Embryonic facial prominence (tissue), 1 donor: ENCODE data around the gene CTTNBP2.

Experiments
- DNase-seq: peaks from one replicate; pipeline ENCODE4 v3.0.0-alpha.2; 2016; ENCODE audit errors: extremely low spot score

CTTNBP2 gene

DNA sequence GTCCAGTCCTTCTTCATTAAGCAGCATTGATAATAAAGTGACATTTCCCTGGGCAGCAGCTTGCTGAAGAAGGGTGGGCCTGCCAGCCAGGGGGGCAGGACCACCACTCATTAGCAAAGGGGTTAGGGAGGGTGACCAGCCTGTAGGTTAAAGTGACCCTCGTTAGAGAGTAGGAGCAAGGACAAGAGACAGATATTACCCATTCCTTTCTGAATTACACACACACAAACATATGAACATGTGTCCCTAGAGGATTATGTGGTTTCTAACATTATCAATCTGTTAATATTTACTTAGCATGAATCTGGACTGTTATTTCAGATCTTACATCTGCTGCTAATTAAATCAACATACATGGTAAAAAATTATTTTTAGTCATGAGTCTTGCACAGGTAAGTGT is 88.9 kb downstream of the CTTNBP2 start:
- no peak for DNase-seq

- DNase-seq: no peak
Measured at GRCh38 chr7:117782761-117783160, 90.5 kb downstream of the CTTNBP2 start.

GRCh38 chr7:117781707-117782106 is 91.5 kb downstream of the CTTNBP2 start:
- DNase-seq: no peak

DNA sequence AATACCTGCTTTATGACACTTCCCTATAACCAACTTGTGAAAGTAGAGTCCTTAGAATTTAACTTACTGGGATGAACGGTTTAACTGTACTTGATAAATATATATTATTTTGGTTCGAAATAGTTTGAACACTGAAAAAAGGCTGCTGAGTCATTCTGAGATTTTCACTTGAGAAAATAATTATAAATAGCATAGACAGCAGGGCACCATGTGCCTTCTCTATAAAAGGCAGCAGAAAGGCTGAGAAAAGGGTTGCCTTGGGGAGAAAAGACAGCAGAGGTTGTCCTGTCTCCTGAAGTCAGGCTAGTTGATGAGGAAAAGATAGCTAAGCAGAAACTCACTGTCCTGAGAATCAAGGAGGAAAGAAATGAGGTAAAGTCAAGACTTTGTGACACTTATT is 92.4 kb downstream of the CTTNBP2 start:
- DNase-seq: no peak

DNA sequence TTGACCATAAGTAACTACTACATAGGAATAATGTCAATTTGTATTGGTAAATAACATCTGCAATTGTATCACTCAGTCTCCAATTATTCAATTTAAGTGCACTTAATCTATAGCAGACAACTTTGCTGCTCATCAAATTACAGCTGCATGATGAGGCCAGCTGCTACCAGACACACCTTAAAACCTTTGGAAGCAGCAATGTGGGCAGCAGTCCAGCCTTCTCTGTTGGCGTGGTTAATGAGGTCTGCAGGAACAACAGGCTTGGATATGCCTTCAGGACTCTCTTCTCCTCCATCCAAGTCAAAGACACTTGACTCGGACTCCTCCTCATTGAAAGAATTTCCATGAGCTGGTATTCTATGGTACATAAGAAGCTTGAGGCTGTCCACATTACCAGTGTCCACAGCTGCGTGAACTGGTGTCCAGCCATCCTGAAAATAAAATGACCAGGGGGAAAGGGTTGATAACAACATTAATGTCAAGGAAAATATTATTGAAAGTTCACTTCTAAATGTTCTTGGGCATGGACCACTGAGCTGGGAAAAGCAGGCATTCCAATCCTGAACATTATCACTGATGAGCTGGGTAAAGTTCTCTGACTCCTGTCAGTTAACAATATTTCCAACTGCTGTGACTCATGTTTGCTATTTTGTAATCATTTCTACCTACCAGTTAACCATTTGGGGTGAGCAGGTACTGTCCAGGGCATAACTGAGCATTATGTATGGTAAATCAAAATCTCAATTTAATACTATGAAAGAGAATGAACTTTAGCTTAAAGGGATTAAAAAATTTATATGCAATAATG is 95.7 kb downstream of the CTTNBP2 start:
- DNase-seq: no peak

DNA sequence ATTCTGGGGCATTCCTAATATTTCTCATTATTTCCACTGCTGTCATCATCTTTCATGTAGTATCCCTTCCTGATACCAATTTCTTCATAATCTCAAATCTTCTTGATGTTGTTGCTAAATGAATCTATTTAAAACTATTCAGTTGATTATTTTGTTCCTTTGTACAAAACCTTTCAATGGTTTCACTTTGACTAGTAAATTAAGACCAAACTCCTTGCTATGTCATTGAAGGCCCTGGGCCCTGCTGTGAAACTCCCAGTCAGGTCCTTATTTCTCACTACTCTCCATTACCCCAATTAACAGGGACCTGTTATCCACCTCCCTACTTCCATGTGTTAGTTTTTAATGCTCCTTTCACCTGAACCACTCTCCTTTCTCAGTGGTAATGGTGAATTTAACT is 97.0 kb downstream of the CTTNBP2 start:
- no peak for DNase-seq

- DNase-seq: no peak
Measured at GRCh38 chr7:117775801-117776200, 97.4 kb downstream of the CTTNBP2 start.

DNA sequence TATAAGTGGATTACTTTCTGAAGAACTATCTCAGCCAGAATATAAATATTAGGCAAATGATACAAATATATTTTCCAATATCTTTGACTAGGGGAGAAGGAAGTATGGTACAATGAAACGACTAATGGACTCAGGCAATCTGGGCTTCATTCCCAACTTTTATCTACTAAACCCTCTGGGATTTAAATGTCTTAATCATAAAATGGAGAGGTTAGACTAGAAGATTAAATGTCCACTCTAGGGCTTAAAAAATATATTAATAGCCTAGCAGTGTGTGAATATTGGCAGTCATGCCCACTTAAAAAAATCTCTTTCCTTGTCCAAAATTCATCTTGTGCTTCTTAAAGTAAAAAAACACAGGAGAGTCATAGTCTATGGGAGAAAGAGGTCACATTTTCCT is 98.3 kb downstream of the CTTNBP2 start:
- no peak for DNase-seq

DNA sequence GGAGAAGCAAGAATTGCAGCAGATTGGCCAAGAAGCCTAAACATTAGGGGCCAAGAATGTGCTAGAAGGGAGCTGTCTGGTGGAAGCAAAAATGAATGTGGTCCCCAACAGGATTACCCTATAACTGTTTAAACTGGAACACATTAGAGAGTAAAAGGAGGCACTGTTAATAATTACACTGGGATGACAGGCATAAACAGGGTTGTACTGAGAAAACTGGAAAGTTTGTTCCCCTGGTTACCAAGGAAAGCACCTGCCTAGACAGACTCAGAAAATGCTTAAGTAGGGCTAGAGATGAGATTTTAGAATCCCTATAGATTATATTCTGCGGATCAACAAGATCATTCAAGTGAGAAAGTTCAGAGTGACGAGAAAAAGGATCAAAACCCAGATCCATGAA is 100.8 kb downstream of the CTTNBP2 start:
- no peak for DNase-seq

DNA sequence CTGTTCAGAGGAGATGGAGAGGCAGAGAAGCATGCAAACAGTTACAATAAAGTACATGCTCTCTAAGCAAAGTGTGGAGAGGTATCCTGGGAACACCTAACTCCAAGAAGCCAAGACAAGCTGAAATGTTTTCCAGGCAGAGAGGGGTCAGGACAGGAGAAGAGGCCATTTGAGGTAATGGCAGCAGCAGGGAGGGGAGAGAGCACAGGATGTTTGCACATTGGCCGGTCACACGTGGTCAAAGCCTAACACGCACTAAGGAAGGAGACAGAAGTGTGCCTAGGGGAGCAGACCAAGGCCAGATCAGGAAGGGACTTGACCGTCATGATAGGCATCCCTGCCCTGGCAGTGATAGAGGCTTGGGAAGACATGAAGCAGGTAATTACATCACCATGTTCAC is 101.5 kb downstream of the CTTNBP2 start:
- no peak for DNase-seq

GRCh38 chr7:117769085-117769484 is 104.2 kb downstream of the CTTNBP2 start:
- no peak for DNase-seq

DNA sequence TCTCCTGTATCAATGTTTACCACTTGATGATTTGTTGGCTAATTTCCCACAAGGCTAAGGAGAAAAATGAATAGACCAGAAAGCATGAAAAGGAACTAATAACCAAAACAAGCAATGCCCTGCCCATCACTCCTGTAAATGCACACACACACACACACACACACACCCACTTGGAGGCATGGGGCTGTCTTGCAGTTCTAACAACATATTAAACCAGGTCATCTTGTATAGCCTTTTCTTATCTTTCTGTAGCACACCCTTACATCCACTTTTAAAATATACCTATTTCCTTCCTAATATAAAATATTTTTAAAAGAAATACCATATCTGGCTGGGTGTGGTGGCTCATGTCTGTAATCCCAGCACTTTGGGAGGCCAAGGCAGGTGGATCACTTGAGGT is 105.3 kb downstream of the CTTNBP2 start:
- no peak for DNase-seq

- DNase-seq: no peak
Measured at GRCh38 chr7:117766913-117767312, 106.3 kb downstream of the CTTNBP2 start.

- DNase-seq: no peak
Measured at GRCh38 chr7:117764031-117764430, 109.2 kb downstream of the CTTNBP2 start.

GRCh38 chr7:117762055-117762454 is 111.2 kb downstream of the CTTNBP2 start:
- DNase-seq: no peak

DNA sequence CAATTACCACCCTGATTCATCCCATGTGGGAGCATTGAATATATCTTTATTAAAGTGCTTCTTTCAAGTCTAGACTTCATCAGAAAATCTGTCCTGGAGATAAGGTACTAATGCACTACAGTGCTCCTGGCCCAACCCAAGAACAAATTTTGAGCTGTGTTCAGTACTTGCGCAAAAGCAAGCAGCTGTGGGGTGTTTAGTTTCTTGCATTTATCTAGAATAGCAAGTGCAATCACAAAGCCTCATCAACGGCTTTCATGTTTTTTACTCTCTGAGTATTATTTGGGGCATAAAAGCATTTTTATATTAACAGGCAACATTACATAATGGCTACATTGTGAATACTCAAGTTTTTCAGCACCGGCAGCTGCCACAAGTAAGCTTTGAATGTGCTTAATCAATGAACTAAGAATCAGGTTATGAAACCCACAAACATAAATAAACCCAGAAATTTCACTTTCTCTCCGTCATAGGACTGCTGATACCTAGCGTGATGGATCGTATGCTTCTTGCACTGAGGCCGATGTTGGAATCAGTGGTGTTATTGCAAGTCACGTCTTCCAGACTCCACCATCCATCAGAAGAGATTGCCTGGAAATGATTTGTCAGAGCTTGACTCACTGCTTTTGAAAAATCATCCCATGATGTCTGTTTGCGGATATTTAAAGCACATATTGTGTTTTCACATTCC is 113.1 kb downstream of the CTTNBP2 start:
- no peak for DNase-seq

DNA sequence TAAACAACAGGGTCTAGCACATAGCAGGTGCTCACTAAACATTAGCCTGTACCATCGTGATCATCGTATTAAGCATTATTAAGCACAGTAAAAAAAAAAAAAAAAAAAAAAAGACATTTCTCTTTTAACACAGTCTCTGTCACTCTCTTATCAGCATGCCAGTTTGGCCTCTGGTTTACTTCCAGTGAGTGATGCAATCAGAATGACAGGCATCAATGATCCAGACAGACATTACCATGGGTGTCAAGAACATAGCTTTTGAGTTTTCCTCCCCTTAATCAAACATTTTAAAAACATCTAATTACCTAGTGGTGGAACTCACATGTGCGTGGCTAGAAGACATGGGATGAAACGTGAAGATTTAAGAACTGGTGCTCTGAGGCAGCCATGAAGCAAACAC is 115.8 kb downstream of the CTTNBP2 start:
- DNase-seq: no peak

GRCh38 chr7:117756586-117757085 is 116.6 kb downstream of the CTTNBP2 start:
- no peak for DNase-seq

- no peak for DNase-seq
Measured at GRCh38 chr7:117755136-117755535, 118.1 kb downstream of the CTTNBP2 start.

DNA sequence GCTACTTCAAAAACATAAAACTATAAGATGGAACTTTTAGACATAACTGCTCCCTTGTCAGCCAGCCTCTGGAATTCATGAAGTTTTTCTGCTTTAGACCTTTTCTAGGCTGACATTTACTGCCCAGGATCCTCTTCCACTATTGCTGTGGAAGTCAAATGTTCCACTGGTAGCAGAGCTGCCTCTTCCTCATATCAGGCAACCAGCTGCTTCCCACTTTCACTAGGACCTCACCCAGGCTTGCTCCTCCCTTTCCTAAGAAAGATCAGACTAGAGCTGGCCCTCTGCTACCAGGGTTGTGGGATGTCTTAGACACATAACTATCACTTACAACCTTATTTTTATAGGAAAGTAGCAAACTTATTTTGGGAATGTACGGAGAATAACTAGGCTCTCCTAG is 121.5 kb downstream of the CTTNBP2 start:
- no peak for DNase-seq

GRCh38 chr7:117750612-117751563 is 122.4 kb downstream of the CTTNBP2 start:
- DNase-seq: no peak

- no peak for DNase-seq
Measured at GRCh38 chr7:117741962-117742361, 131.3 kb downstream of the CTTNBP2 start.
